ENCODE results near the gene ZNF592. TPM values are rescaled to one million over a fixed set of nuclear protein-coding genes. Genes with fewer than 3 reads are reported as not detected.

Gene ZNF592
- total RNA-seq, 1 experiment from 2014 or later: 3.9 TPM

DNA sequence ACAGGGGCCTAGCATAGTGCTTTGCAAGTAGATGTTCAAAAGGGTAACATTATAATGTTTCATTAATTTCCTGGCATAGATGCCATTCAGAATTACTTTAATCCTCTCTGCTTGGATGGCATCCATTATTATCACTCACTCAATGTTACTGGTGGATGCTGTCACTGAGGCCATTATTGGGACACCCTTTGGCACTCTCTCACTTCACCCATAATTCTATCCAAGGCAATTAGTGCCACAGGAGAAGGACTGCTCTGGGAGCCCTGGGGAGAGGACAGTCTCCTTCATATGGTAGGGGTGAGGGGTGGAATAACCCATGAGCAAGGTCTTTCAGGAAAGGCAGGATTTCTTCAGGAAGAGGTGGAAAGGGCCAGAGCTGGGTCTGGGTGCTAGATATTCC is 107.4 kb downstream of the ZNF592 start:
- no peak for DNase-seq (ENCODE audit: low spot score)

Other genes with a start within 250 kb of the ZNF592 start
- 7.6 and 7.8 TPM in 2 replicates for gene ZSCAN2, start 147.6 kb upstream of the ZNF592 start, total RNA-seq (2014; rRNA removed; shearing (Covaris generic))
- gene WDR73, start 94.3 kb upstream of the ZNF592 start, total RNA-seq (2014; rRNA removed; shearing (Covaris generic)): 17.9 and 27.1 TPM in 2 replicates
- gene NMB, start 90.4 kb upstream of the ZNF592 start, total RNA-seq (2014; rRNA removed; shearing (Covaris generic)): 11.3 and 28.5 TPM in 2 replicates
- 186 and 244 TPM in 2 replicates for gene SEC11A, start 32.5 kb upstream of the ZNF592 start, total RNA-seq (2014; rRNA removed; shearing (Covaris generic))
- 0.15 and 0.39 TPM in 2 replicates for gene ALPK3, start 68.8 kb downstream of the ZNF592 start, total RNA-seq (2014; rRNA removed; shearing (Covaris generic))
- 0.08 TPM in 1 of 2 replicates, not detected in the other for gene SLC28A1, start 136.1 kb downstream of the ZNF592 start, total RNA-seq (2014; rRNA removed; shearing (Covaris generic))
- 16.4 and 21.5 TPM in 2 replicates for gene PDE8A, start 233.3 kb downstream of the ZNF592 start, total RNA-seq (2014; rRNA removed; shearing (Covaris generic))

All from H4 (cell line).